K562 (cell line): ENCODE measurements around the gene KIAA1958. TPM values are rescaled to one million over a fixed set of nuclear protein-coding genes. Genes with fewer than 3 reads are reported as not detected.

ENCODE experiments used
- ASH1L ChIP-seq: fragments of 450-650 bp; IDR thresholded peaks from 2 replicates; pipeline ENCODE4 v1.6.1; 2018; ENCODE audit warnings: borderline replicate concordance, mild to moderate bottlenecking, low read depth; ENCODE audit not compliant: partially characterized antibody
- BACH1 ChIP-seq: fragments of 200-800 bp; sonication (Bioruptor generic); IDR thresholded peaks from 2 replicates; pipeline ENCODE4 v1.6.1; 2016; ENCODE audit warnings: missing genetic modification characterization, missing compliant biosample characterization
- C11orf30 ChIP-seq: fragments of 450-650 bp; IDR thresholded peaks from 2 replicates; pipeline ENCODE4 v1.6.1; 2016; ENCODE audit warnings: low read depth, mild to moderate bottlenecking
- CREB3 ChIP-seq: fragments of 450-650 bp; conservative IDR thresholded peaks from 2 replicates; pipeline ENCODE4 v1.6.1; 2016; ENCODE audit warnings: missing genetic modification characterization, low read depth, mild to moderate bottlenecking, missing compliant biosample characterization, moderate library complexity
- HNRNPLL ChIP-seq: fragments of 200-400 bp; formaldehyde crosslinking; IDR thresholded peaks from 2 replicates; pipeline ENCODE4 v1.6.1; 2017; ENCODE audit warnings: low read length, low read depth, mild to moderate bottlenecking; ENCODE audit not compliant: poor library complexity, severe bottlenecking
- MAFK ChIP-seq: IDR thresholded peaks from 2 replicates; pipeline ENCODE4 v1.6.1; 2011; ENCODE audit warnings: low read length, improper control_type of control experiment
- NFE2 ChIP-seq: IDR thresholded peaks from 2 replicates; pipeline ENCODE4 v1.6.1; 2014; ENCODE audit warnings: antibody characterized with exemption, low read depth
- PHB ChIP-seq: fragments of 250-450 bp; sonication (Bioruptor Pico); IDR thresholded peaks from 2 replicates; pipeline ENCODE4 v1.5.0; 2021
- polyA plus RNA-seq, 8 experiments: library from polyadenylated mRNA; depleted of rRNA in 4 of 8; stranded (reverse) in 5 of 8; unstranded in 3 of 8; fragments of >200 nt; fragmentation: Nextera tagmentation in 2 of 8; fragmentation: Illumina TruSeq in 1 of 8; extraction: Ambion mirVana in 2 of 8; extraction: Trizol in 1 of 8; gene quantifications; 2 replicates each; pipeline versions ENCODE4 v1.2.1 to v1.2.3, GENCODE V29; 2011 to 2014; ENCODE audit warnings: inconsistent platforms in 1 of 8, missing spikeins in 1 of 8
- total RNA-seq, 7 experiments: library from RNA; depleted of rRNA in 6 of 7; stranded (reverse); fragments of >200 nt in 6 of 7; fragmentation: Illumina TruSeq in 2 of 7; extraction: Trizol in 2 of 7; gene quantifications; 2 replicates each; pipeline versions ENCODE4 v1.2.1 to v1.2.3, GENCODE V29; 2011 to 2021; ENCODE audit warnings: low replicate concordance in 1 of 7
- TF ChIP-seq, protein P1 (sequence below): fragments of 450-650 bp; conservative IDR thresholded peaks from 2 replicates; pipeline ENCODE4 v1.6.1; 2016; ENCODE audit warnings: missing genetic modification characterization, low read depth, mild to moderate bottlenecking, control low read depth, missing compliant biosample characterization
- TF ChIP-seq, protein P2 (sequence below): fragments of 250-450 bp; sonication (Bioruptor Pico); IDR thresholded peaks from 2 replicates; pipeline ENCODE4 v1.8.0; 2021; ENCODE audit warnings: borderline replicate concordance, mild to moderate bottlenecking, moderate library complexity; ENCODE audit not compliant: poor library complexity, severe bottlenecking
- TF ChIP-seq, protein P3 (sequence below), 2 experiments: fragments of 450-650 bp in 1 of 2; sonication (generic) in 1 of 2; formaldehyde crosslinking in 1 of 2; IDR thresholded peaks; 2 replicates each; pipeline versions ENCODE4 v1.7.1 to v1.9.0; 2016 to 2022; ENCODE audit warnings: inconsistent platforms in 1 of 2, mild to moderate bottlenecking in 1 of 2, missing genetic modification reagents in 1 of 2

The KIAA1958 gene
- total and polyA plus RNA-seq, 9 of the 15 experiments (the other 6 are each of a cell fraction or from before 2014, with no cell fraction given), result 1.1 to 16.0 (median 10.1) TPM

DNA sequence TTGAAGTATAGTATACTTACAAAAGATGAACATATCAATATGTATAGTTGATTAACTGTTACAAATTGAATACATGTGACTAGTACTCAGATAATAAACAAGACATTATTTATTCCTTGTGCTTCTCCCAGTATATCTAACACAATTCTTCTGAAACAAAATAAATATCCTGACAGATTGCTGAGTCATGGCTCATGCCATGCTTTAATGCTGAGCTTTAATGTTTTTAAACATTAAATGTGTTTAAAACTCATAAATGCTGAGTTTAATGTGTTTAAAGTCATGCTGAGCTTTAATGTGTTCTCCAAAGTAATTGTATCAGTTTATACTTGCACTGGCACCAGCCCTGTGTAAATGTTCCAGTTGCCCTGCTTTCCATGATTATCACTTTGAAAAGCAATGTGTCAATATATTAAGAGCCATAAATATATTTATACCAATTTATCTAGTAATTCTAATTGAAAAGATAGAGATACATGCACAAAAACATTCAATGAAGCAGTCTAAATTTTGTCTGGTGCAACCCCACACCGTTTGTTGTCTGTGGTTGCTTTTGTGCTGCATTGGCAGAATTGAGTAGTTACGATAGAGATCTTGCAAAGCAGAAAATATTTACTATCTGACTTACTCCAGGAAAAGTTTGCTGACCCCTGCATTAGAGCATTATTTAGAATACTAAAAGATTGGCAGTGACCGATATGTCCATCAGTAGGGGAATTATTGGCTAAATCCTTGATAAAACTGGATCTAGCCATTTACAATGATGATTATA, 15.7 kb downstream of the KIAA1958 start (continued):
- TF ChIP-seq, protein P1, sequence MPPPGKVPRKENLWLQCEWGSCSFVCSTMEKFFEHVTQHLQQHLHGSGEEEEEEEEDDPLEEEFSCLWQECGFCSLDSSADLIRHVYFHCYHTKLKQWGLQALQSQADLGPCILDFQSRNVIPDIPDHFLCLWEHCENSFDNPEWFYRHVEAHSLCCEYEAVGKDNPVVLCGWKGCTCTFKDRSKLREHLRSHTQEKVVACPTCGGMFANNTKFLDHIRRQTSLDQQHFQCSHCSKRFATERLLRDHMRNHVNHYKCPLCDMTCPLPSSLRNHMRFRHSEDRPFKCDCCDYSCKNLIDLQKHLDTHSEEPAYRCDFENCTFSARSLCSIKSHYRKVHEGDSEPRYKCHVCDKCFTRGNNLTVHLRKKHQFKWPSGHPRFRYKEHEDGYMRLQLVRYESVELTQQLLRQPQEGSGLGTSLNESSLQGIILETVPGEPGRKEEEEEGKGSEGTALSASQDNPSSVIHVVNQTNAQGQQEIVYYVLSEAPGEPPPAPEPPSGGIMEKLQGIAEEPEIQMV (tag), result no peak
- TF ChIP-seq ASH1L, result no peak
- peak; percentile 85 for TF ChIP-seq MAFK
- TF ChIP-seq HNRNPLL, result no peak
- TF ChIP-seq, protein P2, sequence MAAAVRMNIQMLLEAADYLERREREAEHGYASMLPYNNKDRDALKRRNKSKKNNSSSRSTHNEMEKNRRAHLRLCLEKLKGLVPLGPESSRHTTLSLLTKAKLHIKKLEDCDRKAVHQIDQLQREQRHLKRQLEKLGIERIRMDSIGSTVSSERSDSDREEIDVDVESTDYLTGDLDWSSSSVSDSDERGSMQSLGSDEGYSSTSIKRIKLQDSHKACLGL (CRISPR knock-in tag), result no peak
- TF ChIP-seq, protein P3, sequence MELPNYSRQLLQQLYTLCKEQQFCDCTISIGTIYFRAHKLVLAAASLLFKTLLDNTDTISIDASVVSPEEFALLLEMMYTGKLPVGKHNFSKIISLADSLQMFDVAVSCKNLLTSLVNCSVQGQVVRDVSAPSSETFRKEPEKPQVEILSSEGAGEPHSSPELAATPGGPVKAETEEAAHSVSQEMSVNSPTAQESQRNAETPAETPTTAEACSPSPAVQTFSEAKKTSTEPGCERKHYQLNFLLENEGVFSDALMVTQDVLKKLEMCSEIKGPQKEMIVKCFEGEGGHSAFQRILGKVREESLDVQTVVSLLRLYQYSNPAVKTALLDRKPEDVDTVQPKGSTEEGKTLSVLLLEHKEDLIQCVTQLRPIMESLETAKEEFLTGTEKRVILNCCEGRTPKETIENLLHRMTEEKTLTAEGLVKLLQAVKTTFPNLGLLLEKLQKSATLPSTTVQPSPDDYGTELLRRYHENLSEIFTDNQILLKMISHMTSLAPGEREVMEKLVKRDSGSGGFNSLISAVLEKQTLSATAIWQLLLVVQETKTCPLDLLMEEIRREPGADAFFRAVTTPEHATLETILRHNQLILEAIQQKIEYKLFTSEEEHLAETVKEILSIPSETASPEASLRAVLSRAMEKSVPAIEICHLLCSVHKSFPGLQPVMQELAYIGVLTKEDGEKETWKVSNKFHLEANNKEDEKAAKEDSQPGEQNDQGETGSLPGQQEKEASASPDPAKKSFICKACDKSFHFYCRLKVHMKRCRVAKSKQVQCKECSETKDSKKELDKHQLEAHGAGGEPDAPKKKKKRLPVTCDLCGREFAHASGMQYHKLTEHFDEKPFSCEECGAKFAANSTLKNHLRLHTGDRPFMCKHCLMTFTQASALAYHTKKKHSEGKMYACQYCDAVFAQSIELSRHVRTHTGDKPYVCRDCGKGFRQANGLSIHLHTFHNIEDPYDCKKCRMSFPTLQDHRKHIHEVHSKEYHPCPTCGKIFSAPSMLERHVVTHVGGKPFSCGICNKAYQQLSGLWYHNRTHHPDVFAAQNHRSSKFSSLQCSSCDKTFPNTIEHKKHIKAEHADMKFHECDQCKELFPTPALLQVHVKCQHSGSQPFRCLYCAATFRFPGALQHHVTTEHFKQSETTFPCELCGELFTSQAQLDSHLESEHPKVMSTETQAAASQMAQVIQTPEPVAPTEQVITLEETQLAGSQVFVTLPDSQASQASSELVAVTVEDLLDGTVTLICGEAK (IDR thresholded peaks at IDR 0.05), result no peak
- TF ChIP-seq, protein P3 (CRISPR knock-in tag; IDR thresholded peaks at IDR 0.05), result no peak
- no peak for TF ChIP-seq PHB (CRISPR knock-in tag)
- TF ChIP-seq C11orf30, result peak; percentile 77
- peak; percentile 84 for TF ChIP-seq NFE2
- peak; percentile 61; the same call in 1 of the 2 replicates for TF ChIP-seq BACH1
- TF ChIP-seq CREB3, result no peak
